Measurements from ENCODE around the gene SF3B4.

Gene SF3B4

GRCh38 chr1:149934356-149934755 is 6.8 kb upstream of the SF3B4 start:
- no peak overlapping the region for H3K4me3 ChIP-seq (ENCODE audit: low read depth, low read length)

GRCh38 chr1:149933208-149933607 is 5.6 kb upstream of the SF3B4 start:
- no peak overlapping the region for H3K4me3 ChIP-seq (ENCODE audit: low read depth, low read length)

GRCh38 chr1:149932474-149932873 is 4.9 kb upstream of the SF3B4 start:
- no peak overlapping the region for H3K4me3 ChIP-seq (ENCODE audit: low read depth, low read length)

- H3K4me3 ChIP-seq (ENCODE audit: low read depth, low read length) = no peak overlapping the region
These were observed 3.7 kb upstream of the SF3B4 start for GRCh38 chr1:149931212-149931790.

- H3K4me3 ChIP-seq (ENCODE audit: low read depth, low read length) = no peak overlapping the region
These were observed 2.3 kb upstream of the SF3B4 start for GRCh38 chr1:149929856-149930255.

GRCh38 chr1:149928401-149928724 is 760 bp upstream of the SF3B4 start:
- H3K4me3 ChIP-seq (ENCODE audit: low read depth, low read length) = peak overlapping the region; percentile 92

- peak overlapping the region; percentile 92 for H3K4me3 ChIP-seq (ENCODE audit: low read depth, low read length)
These were observed 494 bp downstream of the SF3B4 start for GRCh38 chr1:149927056-149927562.

- no peak overlapping the region for H3K4me3 ChIP-seq (ENCODE audit: low read depth, low read length)
These were observed 1.3 kb downstream of the SF3B4 start for GRCh38 chr1:149926296-149926695.

GRCh38 chr1:149925751-149926150 is 1.9 kb downstream of the SF3B4 start:
- no peak overlapping the region for H3K4me3 ChIP-seq (ENCODE audit: low read depth, low read length)

- H3K4me3 ChIP-seq (ENCODE audit: low read depth, low read length) = no peak overlapping the region
These were observed 2.3 kb downstream of the SF3B4 start for GRCh38 chr1:149925345-149925744.

GRCh38 chr1:149923626-149924025 is 4.0 kb downstream of the SF3B4 start:
- H3K4me3 ChIP-seq (ENCODE audit: low read depth, low read length) = no peak overlapping the region

- H3K4me3 ChIP-seq (ENCODE audit: low read depth, low read length) = peak within 1 kb of the TSS; percentile 76
These were observed 9.9 kb downstream of the SF3B4 start, which contains the start of gene SV2A for GRCh38 chr1:149917571-149918144. Gene SV2A, minus strand, starts transcription at chr1:149917844. Its CDS starts 4,004 bp downstream, at chr1:149913840.

GRCh38 chr1:149916898-149917252 is 10.7 kb downstream of the SF3B4 start:
- H3K4me3 ChIP-seq (ENCODE audit: low read depth, low read length) = peak overlapping the region; percentile 76

GRCh38 chr1:149916193-149916897 is 11.3 kb downstream of the SF3B4 start:
- H3K4me3 ChIP-seq (ENCODE audit: low read depth, low read length) = peak overlapping the region; percentile 76

GRCh38 chr1:149915429-149916192 is 12.0 kb downstream of the SF3B4 start:
- no peak overlapping the region for H3K4me3 ChIP-seq (ENCODE audit: low read depth, low read length)

GRCh38 chr1:149914545-149914944 is 13.1 kb downstream of the SF3B4 start:
- H3K4me3 ChIP-seq (ENCODE audit: low read depth, low read length) = no peak overlapping the region

GRCh38 chr1:149906570-149907075 is 21.0 kb downstream of the SF3B4 start:
- no peak overlapping the region for H3K4me3 ChIP-seq (ENCODE audit: low read depth, low read length)

GRCh38 chr1:149903836-149904491 is 23.6 kb downstream of the SF3B4 start:
- no peak overlapping the region for H3K4me3 ChIP-seq (ENCODE audit: low read depth, low read length)

GRCh38 chr1:149899460-149900284 is 27.9 kb downstream of the SF3B4 start, which contains the start of gene BOLA1:
Gene BOLA1, plus strand, starts transcription at chr1:149899568. Its CDS starts 492 bp downstream, at chr1:149900060.
- peak within 1 kb of the TSS; percentile 51 for H3K4me3 ChIP-seq (ENCODE audit: low read depth, low read length)

- H3K4me3 ChIP-seq (ENCODE audit: low read depth, low read length) = no peak overlapping the region
These were observed 31.0 kb downstream of the SF3B4 start for GRCh38 chr1:149896575-149896974.
